HepG2 (cell line): ENCODE data around the gene CELF4. TPM values are rescaled to one million over a fixed set of nuclear protein-coding genes. Genes with fewer than 3 reads are reported as not detected.

ENCODE experiments used
- ATAC-seq: fragments of 200-7000 bp; cut with Tn5 transposase; 3 replicates; pipeline ENCODE4 v1.9.1; 2020; ENCODE audit warnings: mild to moderate bottlenecking, moderate library complexity
- BruUV-seq: library from RNA; stranded (reverse); fragments of 400-500 nt; replicated peaks from 2 replicates; lab custom pipeline; 2021; lab: Mats Ljungman, UMichigan
- CTCF ChIA-PET: fragments of 300-600 bp; formaldehyde crosslinking; extraction: SDS; loops from one replicate; lab custom pipeline; 2021; ENCODE audit warnings: low total read pairs, inconsistent platforms, low intra/inter-chr PET ratio; lab: Yijun Ruan, JAX
- POLR2A ChIA-PET: fragments of 350-600 bp; sonication (Branson Sonifier 250); formaldehyde crosslinking; loops from one replicate; lab custom pipeline; 2020; ENCODE audit warnings: antibody characterized with exemption, inconsistent platforms; lab: Yijun Ruan, JAX
- DNase-seq: peaks from one replicate; pipeline ENCODE4 v3.0.0-alpha.2; 2015; ENCODE audit warnings: low spot score
- FAIRE-seq: peaks from 3 replicates; lab custom pipeline; 2011; peaks lifted over from hg19 to GRCh38; lab: Jason Lieb, UNC
- H2AFZ ChIP-seq: one replicate; pipeline ENCODE4 v1.6.1; 2011; ENCODE audit warnings: low read length, inconsistent platforms
- H3K27ac ChIP-seq: fragments of 300-600 bp; 3 replicates; pipeline ENCODE4 v1.8.0; 2011; ENCODE audit warnings: mixed run types, mild to moderate bottlenecking, mixed read lengths, low read length, inconsistent platforms; ENCODE audit not compliant: insufficient read depth; ENCODE audit errors: extremely low read length
- H3K27me3 ChIP-seq, 2 experiments: fragments of 200-600 bp in 1 of 2; 2 replicates in 1 of 2; 3 replicates in 1 of 2; pipeline versions ENCODE4 v1.6.0 to v1.8.0; 2011; ENCODE audit warnings: low read length in 2 of 2, mild to moderate bottlenecking in 2 of 2, moderate library complexity in 2 of 2, inconsistent platforms in 1 of 2; ENCODE audit not compliant: insufficient read depth in 2 of 2, control insufficient read depth in 1 of 2
- H3K36me3 ChIP-seq, 2 experiments: fragments of 200-600 bp in 1 of 2; replicated peaks in 1 of 2; 2 replicates in 1 of 2; 3 replicates in 1 of 2; pipeline versions ENCODE4 v1.5.1 to v1.8.0; 2011; ENCODE audit warnings: low read length in 2 of 2, inconsistent platforms in 1 of 2; ENCODE audit not compliant: insufficient read depth in 2 of 2, control insufficient read depth in 1 of 2
- H3K4me1 ChIP-seq: 2 replicates; pipeline ENCODE4 v1.5.1; 2012; ENCODE audit warnings: low read length, inconsistent platforms; ENCODE audit not compliant: insufficient read depth
- H3K4me2 ChIP-seq: 2 replicates; pipeline ENCODE4 v1.6.0; 2011; ENCODE audit warnings: low read depth, low read length, inconsistent platforms
- H3K4me3 ChIP-seq, 3 experiments: fragments of 200-600 bp in 1 of 3; sonication (generic), shearing (Covaris generic) in 1 of 3; replicated peaks in 1 of 3; 2 replicates each; pipeline ENCODE4 v1.5.1; 2011 to 2016; ENCODE audit warnings: low read length in 3 of 3, inconsistent platforms in 2 of 3, low read depth in 2 of 3, mild to moderate bottlenecking in 2 of 3, control low read depth in 1 of 3, mixed read lengths in 1 of 3; ENCODE audit not compliant: insufficient read depth in 1 of 3
- H3K79me2 ChIP-seq: one replicate; pipeline ENCODE4 v1.6.1; 2011; ENCODE audit warnings: low read length, inconsistent platforms; ENCODE audit not compliant: insufficient read depth
- H3K9ac ChIP-seq: 2 replicates; pipeline ENCODE4 v1.6.0; 2011; ENCODE audit warnings: mild to moderate bottlenecking, low read depth, low read length, inconsistent platforms; ENCODE audit not compliant: insufficient read depth
- H3K9me3 ChIP-seq: 2 replicates; pipeline ENCODE4 v1.5.1; 2012; ENCODE audit warnings: mild to moderate bottlenecking, low read length
- H4K20me1 ChIP-seq: 2 replicates; pipeline ENCODE4 v1.6.0; 2011; ENCODE audit warnings: inconsistent platforms, mild to moderate bottlenecking, low read length, moderate library complexity; ENCODE audit not compliant: insufficient read depth
- ARID3A ChIP-seq: IDR thresholded peaks from 2 replicates; pipeline ENCODE4 v1.6.1; 2012; ENCODE audit warnings: low read depth, low read length, improper control_type of control experiment
- IRF1 ChIP-seq: sonication (generic); formaldehyde crosslinking; IDR thresholded peaks from 2 replicates; pipeline ENCODE4 v1.4.0; 2020; ENCODE audit warnings: low read depth, mild to moderate bottlenecking, missing genetic modification reagents
- PITX1 ChIP-seq: sonication (generic); formaldehyde crosslinking; IDR thresholded peaks from 2 replicates; pipeline ENCODE4 v1.5.1; 2020; ENCODE audit warnings: mild to moderate bottlenecking, missing genetic modification reagents
- TERF1 ChIP-seq: sonication (generic); formaldehyde crosslinking; IDR thresholded peaks from 2 replicates; pipeline ENCODE4 v1.8.0; 2022; ENCODE audit warnings: mild to moderate bottlenecking, missing genetic modification reagents, moderate library complexity
- TOE1 ChIP-seq: sonication (generic); formaldehyde crosslinking; IDR thresholded peaks from 2 replicates; pipeline ENCODE4 v1.4.0; 2020; ENCODE audit warnings: mild to moderate bottlenecking, missing genetic modification reagents
- ZNF276 ChIP-seq: sonication (generic); formaldehyde crosslinking; IDR thresholded peaks from 2 replicates; pipeline ENCODE4 v1.4.0; 2020; ENCODE audit warnings: mild to moderate bottlenecking, low read depth, missing genetic modification reagents
- ZNF644 ChIP-seq: IDR thresholded peaks from 2 replicates; pipeline ENCODE4 v1.6.1; 2016; ENCODE audit warnings: low read depth
- WGBS: methylation state at CpG from one replicate; pipeline ENCODE4 v1.1.6; 2017; ENCODE audit warnings: low lambda C conversion rate; 5-methylcytosine and 5-hydroxymethylcytosine counted together
- in situ Hi-C: cut with HindIII; loops from 2 replicates; pipeline ENCODE4 v1.10.0; 2017; ENCODE audit warnings: low pct_unique_long_range_greater_than_20kb; ENCODE audit not compliant: extremely low pct_ligation_motif_present
- intact Hi-C: fragments of 100-400 bp; cut with micrococcal nuclease; formaldehyde crosslinking; loops from one replicate; pipeline ENCODE4 v1.10.0; 2022; ENCODE audit not compliant: unreplicated experiment
- polyA plus RNA-seq, 8 experiments: library from polyadenylated mRNA; depleted of rRNA in 3 of 8; stranded (reverse) in 7 of 8; unstranded in 1 of 8; fragments of >200 nt; fragmentation: Illumina TruSeq in 4 of 8; extraction: Trizol in 4 of 8; gene quantifications; 2 replicates each; pipeline versions ENCODE4 v1.2.1 to v1.2.3, GENCODE V29; 2011 to 2016; ENCODE audit warnings: low read depth in 4 of 8, missing spikeins in 1 of 8, mixed read lengths in 1 of 8; ENCODE audit not compliant: insufficient read depth in 1 of 8
- total RNA-seq, 5 experiments: library from RNA; depleted of rRNA; stranded (reverse); fragments of >200 nt; fragmentation: Illumina TruSeq; extraction: Trizol; gene quantifications; 2 replicates each; pipeline ENCODE4 v1.2.3, GENCODE V29; 2016; ENCODE audit warnings: low read depth in 1 of 5

CELF4 gene
- total and polyA plus RNA-seq, 2 of the 13 experiments (the other 11 are each of a cell fraction or from before 2014, with no cell fraction given), result not detected

- Histone ChIP-seq H3K9me3 (no peaks in the 10 kb centered on the region), H3K4me1 (no peaks in the 10 kb centered on the region), H2AFZ (no peak overlapping the region), H3K4me3 (no peak overlapping the region), H3K4me2 (no peak overlapping the region), H3K9ac (no peak overlapping the region), H4K20me1 (no peaks in the 10 kb centered on the region), H3K79me2 (no peaks in the 10 kb centered on the region), H3K27me3 (peaks cover 4 to 10% of the 10 kb centered on the region in 2 experiments; a peak in 4 of 5 replicates), H3K36me3 (no peaks in the 10 kb centered on the region), H3K27ac (no peak overlapping the region)
- intact Hi-C loops (loop anchor here (5.0 kb wide), 1 partner anchor 644 kb away; no protein-coding TSS in a partner anchor), in situ Hi-C loops (no loop called here)
- ATAC-seq, result no peak
- 6% methylated on average over 8 of the region's 10 CpGs for WGBS
- TF ChIP-seq TERF1 (CRISPR knock-in tag) (no peak), PITX1 (CRISPR knock-in tag) (no peak), ZNF276 (CRISPR knock-in tag) (no peak), ZNF644 (CRISPR knock-in tag) (no peak), TOE1 (CRISPR knock-in tag) (no peak), ARID3A (no peak), IRF1 (no peak)
- no TSS peak for BruUV-seq
- DNase-seq, result no peak
- ChIA-PET CTCF (no interaction called here), POLR2A (no interaction called here)
- no peak for FAIRE-seq
Measured at GRCh38 chr18:37368110-37368954, 197.3 kb downstream of the CELF4 start.
